ENCODE measurements around the gene KRABD2. TPM values are rescaled to one million over a fixed set of nuclear protein-coding genes. Genes with fewer than 3 reads are reported as not detected.

KRABD2 gene

Other genes with a start within 250 kb of the KRABD2 start
- 316 TPM for gene PER1, start 224.3 kb downstream of the KRABD2 start, total RNA-seq
- 52.4 TPM for gene VAMP2, start 213.8 kb downstream of the KRABD2 start, total RNA-seq
- gene TMEM107, start 200.3 kb downstream of the KRABD2 start, total RNA-seq = 16.3 TPM
- 5.8 TPM for gene BORCS6, start 186.5 kb downstream of the KRABD2 start, total RNA-seq
- gene AURKB, start 166.1 kb downstream of the KRABD2 start, total RNA-seq = not detected
- gene CTC1, start 128.6 kb downstream of the KRABD2 start, total RNA-seq = 34.3 TPM
- gene PFAS, start 127.4 kb downstream of the KRABD2 start, total RNA-seq = 39.2 TPM
- gene RANGRF, start 88.0 kb downstream of the KRABD2 start, total RNA-seq = 20.8 TPM
- gene SLC25A35, start 81.3 kb downstream of the KRABD2 start, total RNA-seq = 3.9 TPM
- gene ARHGEF15, start 66.5 kb downstream of the KRABD2 start, total RNA-seq = 71.8 TPM
- not detected for gene ODF4, start 36.9 kb downstream of the KRABD2 start, total RNA-seq
- 1,206 TPM for gene RPL26, start 6.5 kb upstream of the KRABD2 start, total RNA-seq
- gene RNF222, start 21.1 kb upstream of the KRABD2 start, total RNA-seq = not detected
- gene NDEL1, start 59.2 kb upstream of the KRABD2 start, total RNA-seq = 112 TPM

Data from mesenteric fat pad (tissue), 1 donor.